Astrocyte of the spinal cord (primary cell): ENCODE data around the gene HTATIP2.

Experiments used
- DNase-seq: peaks from one replicate; pipeline ENCODE4 v3.0.0; 2011; ENCODE audit warnings: low read depth, low spot score
- H3K4me3 ChIP-seq: 2 replicates; pipeline ENCODE4 v1.5.1; 2011; ENCODE audit warnings: low read depth, mild to moderate bottlenecking, low read length, moderate library complexity
- CTCF ChIP-seq: IDR thresholded peaks from 2 replicates; pipeline ENCODE4 v1.5.1; 2012; ENCODE audit warnings: low read depth, mild to moderate bottlenecking, low read length, inconsistent platforms
- in situ Hi-C: cut with HindIII; loops from 2 replicates; pipeline ENCODE4 v1.10.0; 2017; ENCODE audit warnings: low sequenced_read_pairs

HTATIP2 gene

GRCh38 chr11:20363500-20364340 is at the start of gene HTATIP2:
Gene HTATIP2, plus strand, starts transcription at chr11:20363714. Its CDS starts 524 bp downstream, at chr11:20364238.
- DNase-seq = peak; percentile 43
- TF ChIP-seq CTCF = no peak
- in situ Hi-C loops = loop anchor here (25.0 kb wide), 1 partner anchor 226 kb away; no protein-coding TSS in a partner anchor
- H3K4me3 ChIP-seq = peak within 1 kb of the TSS; percentile 53

DNA sequence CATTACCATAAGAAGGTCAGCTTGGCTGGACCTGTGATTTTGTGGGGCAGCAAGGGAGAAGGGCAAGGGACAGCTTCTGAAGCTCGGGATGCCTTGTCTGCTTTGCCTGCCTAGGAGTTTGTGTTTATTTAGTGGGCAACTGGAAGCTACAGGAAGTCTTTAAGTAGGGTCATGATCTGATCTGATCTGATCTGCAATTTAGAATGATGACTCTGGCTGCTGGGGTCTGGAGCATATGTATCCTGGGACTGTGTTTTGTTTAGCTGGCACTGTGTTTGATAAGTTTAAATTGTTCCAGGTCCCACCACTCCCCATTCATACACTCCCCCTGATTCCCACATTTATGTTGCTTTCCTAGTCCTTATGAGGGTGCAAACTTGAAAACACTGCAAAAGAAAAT is 47.7 kb upstream of the HTATIP2 start:
- no peak for DNase-seq
- no peak overlapping the region for H3K4me3 ChIP-seq
- in situ Hi-C loops = no loop called here
- TF ChIP-seq CTCF = no peak

GRCh38 chr11:20321177-20321576 is 42.3 kb upstream of the HTATIP2 start:
- in situ Hi-C loops = no loop called here
- DNase-seq = no peak
- no peak for TF ChIP-seq CTCF
- H3K4me3 ChIP-seq = no peak overlapping the region

GRCh38 chr11:20327377-20327935 is 36.1 kb upstream of the HTATIP2 start:
- TF ChIP-seq CTCF = no peak
- in situ Hi-C loops = no loop called here
- no peak for DNase-seq
- no peak overlapping the region for H3K4me3 ChIP-seq

GRCh38 chr11:20336056-20336455 is 27.5 kb upstream of the HTATIP2 start:
- in situ Hi-C loops = no loop called here
- no peak for TF ChIP-seq CTCF
- H3K4me3 ChIP-seq = no peak overlapping the region
- no peak for DNase-seq

- in situ Hi-C loops = no loop called here
- peak; percentile 29 for DNase-seq
- peak; percentile 59 for TF ChIP-seq CTCF
- no peak overlapping the region for H3K4me3 ChIP-seq
These were observed 25.9 kb upstream of the HTATIP2 start for GRCh38 chr11:20337526-20338154.
